GM18511 (cell line): ENCODE measurements around the gene URB2.
"Not testable (repeated sequence)": the region's sequence is repeated elsewhere in the genome, so short reads cannot be mapped to it uniquely, and the experiment has no call there.

Experiments
- ATAC-seq: cut with Tn5 transposase; IDR thresholded peaks from one replicate; pipeline ENCODE4 v1.9.1; 2021; ENCODE audit warnings: mild to moderate bottlenecking, moderate library complexity; ENCODE audit not compliant: unreplicated experiment

URB2 gene

DNA sequence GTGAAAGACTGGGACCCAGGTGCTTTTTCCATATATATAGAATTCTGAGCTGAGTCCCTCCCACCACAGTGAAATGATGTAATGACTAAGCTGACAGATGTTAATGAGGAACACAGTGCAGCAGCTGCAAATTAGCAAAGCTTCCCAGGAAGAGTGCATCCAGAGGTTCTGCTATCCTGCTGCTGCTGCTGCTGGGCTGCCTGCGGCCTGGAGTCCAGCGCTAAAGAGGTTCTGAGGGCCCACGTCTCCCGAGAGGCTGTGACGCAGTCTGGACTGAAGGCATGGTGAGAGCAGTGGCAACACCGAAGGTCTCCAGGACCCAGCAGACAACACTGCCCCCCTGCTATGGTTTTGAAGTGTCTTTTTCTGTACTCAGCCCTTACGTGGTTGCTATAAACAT, 63.9 kb downstream of the URB2 start:
- no peak for ATAC-seq

- ATAC-seq: no peak
These were observed 64.6 kb downstream of the URB2 start for GRCh38 chr1:229690662-229691061.

DNA sequence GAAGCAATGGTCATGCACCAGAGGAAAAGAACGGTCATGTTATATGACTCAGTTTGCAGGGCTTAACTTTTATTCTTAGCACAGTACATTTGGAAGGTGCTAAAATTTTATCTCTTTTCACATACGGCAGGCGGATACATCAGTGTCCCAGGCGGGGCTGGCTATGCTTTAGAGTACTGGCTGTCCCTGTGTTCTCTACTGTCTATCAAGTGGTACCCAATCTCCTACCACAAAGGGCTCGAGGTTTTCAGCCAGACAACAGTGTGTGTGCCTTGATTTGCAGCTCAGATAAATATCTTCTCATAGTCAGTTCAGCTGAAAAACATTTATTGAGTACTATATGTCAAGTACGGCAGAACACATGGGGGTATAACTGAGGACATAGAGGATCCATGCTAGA, 65.3 kb downstream of the URB2 start:
- ATAC-seq: no peak

- ATAC-seq: peak; percentile 63
These were observed 67.3 kb downstream of the URB2 start for GRCh38 chr1:229693129-229693900.

GRCh38 chr1:229694053-229694693, 68.1 kb downstream of the URB2 start:
- ATAC-seq: no peak

DNA sequence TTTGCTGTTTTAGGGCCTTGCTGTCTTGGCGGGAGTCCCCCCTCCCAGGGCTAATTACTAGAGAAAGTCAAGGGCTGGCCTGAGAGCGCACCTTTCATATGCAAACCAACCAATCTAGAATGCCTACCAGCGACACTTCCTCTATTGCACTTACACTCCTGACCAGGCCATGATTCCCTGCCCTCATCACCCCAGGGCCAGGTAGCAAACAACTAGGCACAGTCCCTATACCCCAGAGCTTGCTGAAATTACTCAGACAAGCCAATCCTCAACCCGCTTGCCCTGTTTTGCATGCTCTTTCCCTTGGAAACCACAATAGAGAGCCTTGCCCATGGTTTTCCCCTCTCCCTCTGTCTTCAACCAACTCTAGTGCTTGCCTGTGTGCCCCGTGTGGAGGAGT, 70.3 kb downstream of the URB2 start:
- ATAC-seq: no peak

GRCh38 chr1:229699613-229700267, 73.7 kb downstream of the URB2 start:
- no peak for ATAC-seq

DNA sequence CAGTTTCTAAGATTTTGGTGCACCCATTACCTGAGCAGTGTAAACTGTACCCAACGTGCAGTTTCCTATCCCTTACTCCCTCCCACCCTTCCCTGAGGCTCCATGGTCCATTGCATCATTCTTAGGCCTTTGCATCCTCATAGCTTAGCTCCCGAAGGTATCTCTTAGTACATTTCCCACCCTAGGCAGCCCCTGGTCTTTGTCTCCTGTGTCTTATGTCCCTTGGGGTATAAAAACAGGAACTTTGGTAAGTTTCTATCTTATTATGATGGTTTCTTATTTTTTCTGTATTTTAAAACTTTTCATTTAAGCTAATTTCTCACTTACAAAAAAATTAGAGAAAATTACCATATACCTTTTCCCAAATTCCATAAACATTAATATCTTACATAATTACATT, 78.1 kb downstream of the URB2 start:
- no peak for ATAC-seq

DNA sequence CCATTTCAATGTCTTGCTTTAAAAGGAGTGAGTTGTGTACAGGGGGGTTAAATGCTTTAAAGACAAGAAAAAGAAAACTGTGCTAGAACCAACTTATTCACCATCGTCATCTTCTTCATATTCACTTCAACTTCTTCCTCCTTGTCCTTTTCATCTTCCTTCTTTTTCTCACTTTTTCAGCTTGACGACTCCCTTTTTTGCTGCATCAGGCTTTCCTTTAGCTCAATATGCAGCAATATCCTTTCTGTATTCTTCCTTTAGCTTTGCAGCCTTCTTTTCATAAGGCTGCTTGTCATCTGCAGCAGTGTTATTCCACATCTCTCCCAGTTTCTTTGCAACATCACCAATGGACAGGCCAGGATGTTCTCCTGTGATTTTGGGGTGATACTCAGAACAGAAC, 79.1 kb downstream of the URB2 start:
- ATAC-seq: not testable (repeated sequence)

- ATAC-seq: not testable (repeated sequence)
These were observed 81.1 kb downstream of the URB2 start for GRCh38 chr1:229707127-229707526.

- ATAC-seq: no peak
These were observed 83.5 kb downstream of the URB2 start for GRCh38 chr1:229709500-229710013.
